HG02588 (cell line): ENCODE measurements around the gene DVL2.

Experiments used
- ATAC-seq: cut with Tn5 transposase; IDR thresholded peaks from one replicate; pipeline ENCODE4 v1.9.1; 2021; ENCODE audit warnings: mild to moderate bottlenecking, moderate library complexity; ENCODE audit not compliant: unreplicated experiment

Gene DVL2

GRCh38 chr17:7176107-7176840, 58.0 kb downstream of the DVL2 start:
- ATAC-seq, result no peak
